Muscle layer of colon (tissue), 2 donors: ENCODE measurements around the gene CBY2.

Experiments used
- H3K27ac ChIP-seq: one replicate; pipeline ENCODE4 v1.7.0; 2013; ENCODE audit warnings: low read depth, mild to moderate bottlenecking, low read length, moderate library complexity
- H3K27me3 ChIP-seq, 2 donors: one replicate each; pipeline ENCODE4 v1.7.0; 2013; ENCODE audit warnings: low read length in 2 of 2, mild to moderate bottlenecking in 2 of 2; ENCODE audit not compliant: insufficient read depth in 2 of 2, control insufficient read depth in 1 of 2
- H3K36me3 ChIP-seq: one replicate; pipeline ENCODE4 v1.7.0; 2013; ENCODE audit warnings: mild to moderate bottlenecking, low read length; ENCODE audit not compliant: insufficient read depth
- H3K4me1 ChIP-seq: one replicate; pipeline ENCODE4 v1.7.0; 2013; ENCODE audit warnings: mild to moderate bottlenecking, low read length; ENCODE audit not compliant: insufficient read depth
- H3K4me3 ChIP-seq, 2 donors: one replicate each; pipeline ENCODE4 v1.7.0; 2013; ENCODE audit warnings: low read length in 2 of 2, low read depth in 1 of 2, mild to moderate bottlenecking in 1 of 2, moderate library complexity in 1 of 2
- H3K9ac ChIP-seq: one replicate; pipeline ENCODE4 v1.7.0; 2013; ENCODE audit warnings: low read length
- H3K9me3 ChIP-seq: one replicate; pipeline ENCODE4 v1.7.0; 2013; ENCODE audit warnings: mild to moderate bottlenecking, low read length
- donor health status: abdominal sarcoma.
- donor health status: Adenocarcinoma of cecum.

The CBY2 gene

GRCh38 chr13:45681113-45681512, 21.0 kb upstream of the CBY2 start:
- Histone ChIP-seq H3K9me3 (no peaks in the 10 kb centered on the region), H3K27me3 (no peaks in the 10 kb centered on the region), H3K27ac (no peak overlapping the region), H3K4me3 (no peak overlapping the region), H3K4me1 (no peaks in the 10 kb centered on the region), H3K36me3 (no peaks in the 10 kb centered on the region), H3K9ac (no peak overlapping the region)

GRCh38 chr13:45682494-45683008, 19.6 kb upstream of the CBY2 start:
- H3K36me3 ChIP-seq: no peaks in the 10 kb centered on the region
- no peak overlapping the region for H3K4me3 ChIP-seq
- H3K27ac ChIP-seq: no peak overlapping the region
- H3K27me3 ChIP-seq: no peaks in the 10 kb centered on the region
- no peaks in the 10 kb centered on the region for H3K9me3 ChIP-seq
- H3K9ac ChIP-seq: no peak overlapping the region
- no peaks in the 10 kb centered on the region for H3K4me1 ChIP-seq

- no peak overlapping the region for H3K27ac ChIP-seq
- no peaks in the 10 kb centered on the region for H3K27me3 ChIP-seq
- no peaks in the 10 kb centered on the region for H3K36me3 ChIP-seq
- H3K9me3 ChIP-seq: no peaks in the 10 kb centered on the region
- H3K4me1 ChIP-seq: no peaks in the 10 kb centered on the region
- H3K9ac ChIP-seq: no peak overlapping the region
- H3K4me3 ChIP-seq: no peak overlapping the region
Observed at GRCh38 chr13:45683701-45684100, 18.4 kb upstream of the CBY2 start.

GRCh38 chr13:45688577-45688976, 13.5 kb upstream of the CBY2 start:
- Histone ChIP-seq H3K27ac (no peak overlapping the region), H3K36me3 (no peaks in the 10 kb centered on the region), H3K9ac (no peak overlapping the region), H3K4me1 (no peaks in the 10 kb centered on the region), H3K4me3 (no peak overlapping the region), H3K27me3 (no peaks in the 10 kb centered on the region), H3K9me3 (no peaks in the 10 kb centered on the region)

- H3K9ac ChIP-seq: no peak overlapping the region
- no peaks in the 10 kb centered on the region for H3K36me3 ChIP-seq
- H3K4me3 ChIP-seq: no peak overlapping the region
- no peaks in the 10 kb centered on the region for H3K4me1 ChIP-seq
- no peak overlapping the region for H3K27ac ChIP-seq
- H3K27me3 ChIP-seq: no peaks in the 10 kb centered on the region
- H3K9me3 ChIP-seq: no peaks in the 10 kb centered on the region
Observed at GRCh38 chr13:45690636-45691035, 11.5 kb upstream of the CBY2 start.

- Histone ChIP-seq H3K27me3 (no peaks in the 10 kb centered on the region), H3K27ac (no peak overlapping the region), H3K4me1 (no peaks in the 10 kb centered on the region), H3K4me3 (no peak overlapping the region), H3K9ac (no peak overlapping the region), H3K36me3 (no peaks in the 10 kb centered on the region), H3K9me3 (no peaks in the 10 kb centered on the region)
Observed at GRCh38 chr13:45691251-45691650, 10.9 kb upstream of the CBY2 start.

GRCh38 chr13:45691667-45692066, 10.5 kb upstream of the CBY2 start:
- Histone ChIP-seq H3K4me3 (no peak overlapping the region), H3K9me3 (no peaks in the 10 kb centered on the region), H3K27me3 (no peaks in the 10 kb centered on the region), H3K4me1 (no peaks in the 10 kb centered on the region), H3K27ac (no peak overlapping the region), H3K9ac (no peak overlapping the region), H3K36me3 (no peaks in the 10 kb centered on the region)

GRCh38 chr13:45695198-45695730, 6.9 kb upstream of the CBY2 start:
- Histone ChIP-seq H3K9me3 (no peaks in the 10 kb centered on the region), H3K27me3 (no peaks in the 10 kb centered on the region), H3K4me3 (no peak overlapping the region), H3K36me3 (no peaks in the 10 kb centered on the region), H3K9ac (no peak overlapping the region), H3K4me1 (no peaks in the 10 kb centered on the region), H3K27ac (no peak overlapping the region)

- H3K4me3 ChIP-seq: no peak overlapping the region
- no peak overlapping the region for H3K27ac ChIP-seq
- H3K4me1 ChIP-seq: no peaks in the 10 kb centered on the region
- H3K27me3 ChIP-seq: no peaks in the 10 kb centered on the region
- H3K36me3 ChIP-seq: no peaks in the 10 kb centered on the region
- no peaks in the 10 kb centered on the region for H3K9me3 ChIP-seq
- no peak overlapping the region for H3K9ac ChIP-seq
Observed at GRCh38 chr13:45696610-45697226, 5.4 kb upstream of the CBY2 start.

- no peak overlapping the region for H3K4me3 ChIP-seq
- no peaks in the 10 kb centered on the region for H3K4me1 ChIP-seq
- H3K9ac ChIP-seq: no peak overlapping the region
- H3K36me3 ChIP-seq: no peaks in the 10 kb centered on the region
- no peaks in the 10 kb centered on the region for H3K27me3 ChIP-seq
- no peaks in the 10 kb centered on the region for H3K9me3 ChIP-seq
- no peak overlapping the region for H3K27ac ChIP-seq
Observed at GRCh38 chr13:45700971-45701900, 884 bp upstream of the CBY2 start.

- Histone ChIP-seq H3K27ac (no peak overlapping the region), H3K9me3 (no peaks in the 10 kb centered on the region), H3K9ac (no peak overlapping the region), H3K36me3 (no peaks in the 10 kb centered on the region), H3K27me3 (no peaks in the 10 kb centered on the region), H3K4me3 (no peak overlapping the region), H3K4me1 (no peaks in the 10 kb centered on the region)
Observed at GRCh38 chr13:45702869-45703391, 810 bp downstream of the CBY2 start.
